ENCODE measurements around the gene NEK10. TPM values are rescaled to one million over a fixed set of nuclear protein-coding genes. Genes with fewer than 3 reads are reported as not detected.

The NEK10 gene
- polyA plus RNA-seq, 2 of the 4 experiments (the other 2 are of a cell fraction) = 1.7 to 2.9 TPM

DNA sequence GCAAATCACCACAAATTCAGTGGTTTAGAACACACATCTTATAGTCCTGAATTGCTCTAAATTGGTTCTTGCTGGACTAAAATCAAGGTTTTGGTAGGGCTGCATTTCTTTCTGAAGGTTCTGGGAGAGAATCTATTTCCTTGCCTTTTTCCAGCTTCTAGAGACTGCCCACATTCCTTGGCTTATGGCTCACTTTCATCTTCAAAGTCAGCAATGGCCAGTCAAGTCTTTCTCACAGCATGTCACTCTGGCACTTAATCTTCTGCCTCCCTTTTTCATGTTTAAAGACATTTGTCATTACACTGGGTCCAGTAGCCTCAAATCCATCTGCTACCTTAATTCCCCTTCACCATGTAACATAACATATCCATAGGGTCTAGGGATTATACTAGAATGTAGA is 149.0 kb downstream of the NEK10 start:
- Histone ChIP-seq H3K4me3 (no peak overlapping the region), H3K27ac (no peak overlapping the region), H3K4me1 (peaks cover 18% of the 10 kb centered on the region), H3K9me3 (no peaks in the 10 kb centered on the region), H3K4me2 (no peak overlapping the region)
- DNase-seq (ENCODE audit: low read depth in 1 of 2, low spot score in 1 of 2) = no peak
- ChIA-PET CTCF (no interaction called here), POLR2A (no interaction called here)
- TF ChIP-seq NR3C1 (IDR thresholded peaks at IDR 0.05) (no peak), HEYL (CRISPR knock-in tag; IDR thresholded peaks at IDR 0.05) (no peak), NFE2L2 (conservative IDR thresholded peaks at IDR 0.05; ENCODE audit: low read length) (no peak), CBX8 (IDR thresholded peaks at IDR 0.05) (no peak), ELK1 (IDR thresholded peaks at IDR 0.05; ENCODE audit: low read depth, low read length) (no peak), RNF2 (IDR thresholded peaks at IDR 0.05; ENCODE audit: borderline replicate concordance, low read depth) (no peak), EP300 (IDR thresholded peaks at IDR 0.05) (no peak), TP53 (CRISPR knock-in tag; IDR thresholded peaks at IDR 0.05) (no peak), BHLHE40 (IDR thresholded peaks at IDR 0.05; ENCODE audit: low read depth, low read length) (no peak), RCOR1 (IDR thresholded peaks at IDR 0.05; ENCODE audit: low read depth, low read length) (no peak), ZC3H11A (IDR thresholded peaks at IDR 0.05) (no peak), RARB (CRISPR knock-in tag; IDR thresholded peaks at IDR 0.05) (no peak), FOSB (CRISPR knock-in tag; IDR thresholded peaks at IDR 0.05) (no peak), EHF (CRISPR knock-in tag; IDR thresholded peaks at IDR 0.05) (no peak), FOSL2 (IDR thresholded peaks at IDR 0.05) (no peak), FOSL2 (CRISPR knock-in tag; IDR thresholded peaks at IDR 0.05) (no peak)
- TF ChIP-seq, protein P1, sequence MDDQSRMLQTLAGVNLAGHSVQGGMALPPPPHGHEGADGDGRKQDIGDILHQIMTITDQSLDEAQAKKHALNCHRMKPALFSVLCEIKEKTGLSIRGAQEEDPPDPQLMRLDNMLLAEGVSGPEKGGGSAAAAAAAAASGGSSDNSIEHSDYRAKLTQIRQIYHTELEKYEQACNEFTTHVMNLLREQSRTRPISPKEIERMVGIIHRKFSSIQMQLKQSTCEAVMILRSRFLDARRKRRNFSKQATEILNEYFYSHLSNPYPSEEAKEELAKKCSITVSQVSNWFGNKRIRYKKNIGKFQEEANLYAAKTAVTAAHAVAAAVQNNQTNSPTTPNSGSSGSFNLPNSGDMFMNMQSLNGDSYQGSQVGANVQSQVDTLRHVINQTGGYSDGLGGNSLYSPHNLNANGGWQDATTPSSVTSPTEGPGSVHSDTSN (IDR thresholded peaks at IDR 0.05) = no peak
- TF ChIP-seq, protein P2, sequence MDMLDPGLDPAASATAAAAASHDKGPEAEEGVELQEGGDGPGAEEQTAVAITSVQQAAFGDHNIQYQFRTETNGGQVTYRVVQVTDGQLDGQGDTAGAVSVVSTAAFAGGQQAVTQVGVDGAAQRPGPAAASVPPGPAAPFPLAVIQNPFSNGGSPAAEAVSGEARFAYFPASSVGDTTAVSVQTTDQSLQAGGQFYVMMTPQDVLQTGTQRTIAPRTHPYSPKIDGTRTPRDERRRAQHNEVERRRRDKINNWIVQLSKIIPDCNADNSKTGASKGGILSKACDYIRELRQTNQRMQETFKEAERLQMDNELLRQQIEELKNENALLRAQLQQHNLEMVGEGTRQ (IDR thresholded peaks at IDR 0.05) = no peak
- TF ChIP-seq, protein P3, sequence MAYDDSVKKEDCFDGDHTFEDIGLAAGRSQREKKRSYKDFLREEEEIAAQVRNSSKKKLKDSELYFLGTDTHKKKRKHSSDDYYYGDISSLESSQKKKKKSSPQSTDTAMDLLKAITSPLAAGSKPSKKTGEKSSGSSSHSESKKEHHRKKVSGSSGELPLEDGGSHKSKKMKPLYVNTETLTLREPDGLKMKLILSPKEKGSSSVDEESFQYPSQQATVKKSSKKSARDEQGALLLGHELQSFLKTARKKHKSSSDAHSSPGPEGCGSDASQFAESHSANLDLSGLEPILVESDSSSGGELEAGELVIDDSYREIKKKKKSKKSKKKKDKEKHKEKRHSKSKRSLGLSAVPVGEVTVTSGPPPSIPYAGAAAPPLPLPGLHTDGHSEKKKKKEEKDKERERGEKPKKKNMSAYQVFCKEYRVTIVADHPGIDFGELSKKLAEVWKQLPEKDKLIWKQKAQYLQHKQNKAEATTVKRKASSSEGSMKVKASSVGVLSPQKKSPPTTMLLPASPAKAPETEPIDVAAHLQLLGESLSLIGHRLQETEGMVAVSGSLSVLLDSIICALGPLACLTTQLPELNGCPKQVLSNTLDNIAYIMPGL (CRISPR knock-in tag; IDR thresholded peaks at IDR 0.05; ENCODE audit: borderline replicate concordance) = no peak
- FAIRE-seq = no peak
- no peak for ATAC-seq

DNA sequence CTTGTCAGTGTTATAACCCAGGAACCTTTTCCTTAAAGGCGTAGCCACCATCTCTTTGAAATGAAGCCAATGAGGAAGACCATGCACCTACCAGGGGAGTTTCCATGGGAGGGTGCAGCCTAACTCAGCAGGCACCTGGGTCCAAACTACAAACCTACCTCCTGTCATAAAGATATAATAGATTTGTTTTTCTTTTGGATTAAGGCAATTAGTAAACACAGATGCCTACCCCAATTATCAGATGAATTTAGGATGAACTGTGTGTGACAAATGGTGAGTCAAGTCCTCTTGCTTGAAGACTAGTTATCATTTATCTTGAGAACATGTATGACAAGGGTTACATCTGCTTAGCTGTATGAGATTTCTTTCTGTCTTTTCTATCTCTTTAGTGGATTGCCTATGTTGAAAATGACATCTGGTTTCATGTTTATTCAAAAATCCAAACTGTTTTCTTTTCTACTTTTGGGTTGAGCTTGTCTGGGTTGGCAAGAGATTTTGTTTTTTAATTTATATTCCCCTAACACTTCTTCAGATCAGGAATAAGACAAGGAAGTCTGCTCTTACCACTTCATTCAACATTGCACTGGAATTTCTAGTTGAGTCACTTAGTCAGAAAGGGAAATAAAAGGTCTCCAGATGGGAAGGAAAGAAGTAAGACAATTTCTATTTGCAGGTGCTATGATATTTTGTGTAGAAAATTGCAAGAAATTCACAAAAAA is 149.9 kb downstream of the NEK10 start:
- H3K9me3 ChIP-seq = no peaks in the 10 kb centered on the region
- no peak overlapping the region for H3K4me3 ChIP-seq
- FAIRE-seq (no peak), DNase-seq (ENCODE audit: low read depth in 1 of 2, low spot score in 1 of 2) (no peak), ATAC-seq (no peak)
- peak overlapping the region; percentile 27; the same call in 2 of the 3 replicates for H3K4me2 ChIP-seq
- POLR2A ChIA-PET = no interaction called here
- peaks cover 18% of the 10 kb centered on the region for H3K4me1 ChIP-seq
- H3K27ac ChIP-seq = 0 out of 6 replicates have a peak overlapping the region, but pooled peaks of 1 of the 2 experiments have one; percentile 21
- CTCF ChIA-PET = no interaction called here
- 63% methylated on average over 1 of the region's 1 CpG for WGBS (ENCODE audit: missing lambda C conversion rate)
- TF ChIP-seq RARB (CRISPR knock-in tag; IDR thresholded peaks at IDR 0.05) (no peak), EHMT2 (IDR thresholded peaks at IDR 0.05; ENCODE audit: low read depth) (no peak), GATA3 (IDR thresholded peaks at IDR 0.05; ENCODE audit: borderline replicate concordance) (no peak), SREBF2 (IDR thresholded peaks at IDR 0.05) (no peak), TP53 (CRISPR knock-in tag; IDR thresholded peaks at IDR 0.05) (no peak), JUNB (IDR thresholded peaks at IDR 0.05) (no peak), SMC3 (IDR thresholded peaks at IDR 0.05) (no peak)
- TF ChIP-seq, protein P4, sequence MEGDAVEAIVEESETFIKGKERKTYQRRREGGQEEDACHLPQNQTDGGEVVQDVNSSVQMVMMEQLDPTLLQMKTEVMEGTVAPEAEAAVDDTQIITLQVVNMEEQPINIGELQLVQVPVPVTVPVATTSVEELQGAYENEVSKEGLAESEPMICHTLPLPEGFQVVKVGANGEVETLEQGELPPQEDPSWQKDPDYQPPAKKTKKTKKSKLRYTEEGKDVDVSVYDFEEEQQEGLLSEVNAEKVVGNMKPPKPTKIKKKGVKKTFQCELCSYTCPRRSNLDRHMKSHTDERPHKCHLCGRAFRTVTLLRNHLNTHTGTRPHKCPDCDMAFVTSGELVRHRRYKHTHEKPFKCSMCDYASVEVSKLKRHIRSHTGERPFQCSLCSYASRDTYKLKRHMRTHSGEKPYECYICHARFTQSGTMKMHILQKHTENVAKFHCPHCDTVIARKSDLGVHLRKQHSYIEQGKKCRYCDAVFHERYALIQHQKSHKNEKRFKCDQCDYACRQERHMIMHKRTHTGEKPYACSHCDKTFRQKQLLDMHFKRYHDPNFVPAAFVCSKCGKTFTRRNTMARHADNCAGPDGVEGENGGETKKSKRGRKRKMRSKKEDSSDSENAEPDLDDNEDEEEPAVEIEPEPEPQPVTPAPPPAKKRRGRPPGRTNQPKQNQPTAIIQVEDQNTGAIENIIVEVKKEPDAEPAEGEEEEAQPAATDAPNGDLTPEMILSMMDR (IDR thresholded peaks at IDR 0.05) = no peak
- TF ChIP-seq, protein P5, sequence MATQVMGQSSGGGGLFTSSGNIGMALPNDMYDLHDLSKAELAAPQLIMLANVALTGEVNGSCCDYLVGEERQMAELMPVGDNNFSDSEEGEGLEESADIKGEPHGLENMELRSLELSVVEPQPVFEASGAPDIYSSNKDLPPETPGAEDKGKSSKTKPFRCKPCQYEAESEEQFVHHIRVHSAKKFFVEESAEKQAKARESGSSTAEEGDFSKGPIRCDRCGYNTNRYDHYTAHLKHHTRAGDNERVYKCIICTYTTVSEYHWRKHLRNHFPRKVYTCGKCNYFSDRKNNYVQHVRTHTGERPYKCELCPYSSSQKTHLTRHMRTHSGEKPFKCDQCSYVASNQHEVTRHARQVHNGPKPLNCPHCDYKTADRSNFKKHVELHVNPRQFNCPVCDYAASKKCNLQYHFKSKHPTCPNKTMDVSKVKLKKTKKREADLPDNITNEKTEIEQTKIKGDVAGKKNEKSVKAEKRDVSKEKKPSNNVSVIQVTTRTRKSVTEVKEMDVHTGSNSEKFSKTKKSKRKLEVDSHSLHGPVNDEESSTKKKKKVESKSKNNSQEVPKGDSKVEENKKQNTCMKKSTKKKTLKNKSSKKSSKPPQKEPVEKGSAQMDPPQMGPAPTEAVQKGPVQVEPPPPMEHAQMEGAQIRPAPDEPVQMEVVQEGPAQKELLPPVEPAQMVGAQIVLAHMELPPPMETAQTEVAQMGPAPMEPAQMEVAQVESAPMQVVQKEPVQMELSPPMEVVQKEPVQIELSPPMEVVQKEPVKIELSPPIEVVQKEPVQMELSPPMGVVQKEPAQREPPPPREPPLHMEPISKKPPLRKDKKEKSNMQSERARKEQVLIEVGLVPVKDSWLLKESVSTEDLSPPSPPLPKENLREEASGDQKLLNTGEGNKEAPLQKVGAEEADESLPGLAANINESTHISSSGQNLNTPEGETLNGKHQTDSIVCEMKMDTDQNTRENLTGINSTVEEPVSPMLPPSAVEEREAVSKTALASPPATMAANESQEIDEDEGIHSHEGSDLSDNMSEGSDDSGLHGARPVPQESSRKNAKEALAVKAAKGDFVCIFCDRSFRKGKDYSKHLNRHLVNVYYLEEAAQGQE (IDR thresholded peaks at IDR 0.05) = no peak

Data from A549 (cell line).